Stomach (tissue), 4 donors: ENCODE measurements around the gene ACSL5.

Source experiments
- CTCF ChIP-seq, 7 experiments: fragments of 450-650 bp in 4 of 7; fragments of 200-600 bp in 3 of 7; sonication (generic) in 3 of 7; IDR thresholded peaks; one replicate each; pipeline ENCODE4 v1.5.1; 2016 to 2019; ENCODE audit warnings: antibody characterized with exemption in 7 of 7, control low read depth in 2 of 7, mild to moderate bottlenecking in 1 of 7
- POLR2AphosphoS5 ChIP-seq, 3 donors: sonication (generic); formaldehyde crosslinking; IDR thresholded peaks; one replicate each; pipeline ENCODE4 v1.6.1; 2016; ENCODE audit warnings: antibody characterized with exemption in 3 of 3

- TF ChIP-seq CTCF (IDR thresholded peaks at IDR 0.05) (peak in 5 of 7 experiments; percentile 24 to 64 (median 57)), POLR2AphosphoS5 (IDR thresholded peaks at IDR 0.05) (no peak)
These were observed 98.1 kb downstream of the ACSL5 start for GRCh38 chr10:112471878-112472487.
